GM21717 (cell line): ENCODE results near the gene PHOX2A.
"Not testable (repeated sequence)": the region's sequence is repeated elsewhere in the genome, so short reads cannot be mapped to it uniquely, and the experiment has no call there.

Source experiments
- ATAC-seq: cut with Tn5 transposase; IDR thresholded peaks from one replicate; pipeline ENCODE4 v1.9.1; 2021; ENCODE audit warnings: mild to moderate bottlenecking, moderate library complexity; ENCODE audit not compliant: unreplicated experiment

PHOX2A gene

GRCh38 chr11:72244060-72244360 is at the start of gene PHOX2A:
TSS of gene PHOX2A (minus strand) at chr11:72244176. CDS start at chr11:72244004, 172 bp downstream.
- no peak for ATAC-seq

DNA sequence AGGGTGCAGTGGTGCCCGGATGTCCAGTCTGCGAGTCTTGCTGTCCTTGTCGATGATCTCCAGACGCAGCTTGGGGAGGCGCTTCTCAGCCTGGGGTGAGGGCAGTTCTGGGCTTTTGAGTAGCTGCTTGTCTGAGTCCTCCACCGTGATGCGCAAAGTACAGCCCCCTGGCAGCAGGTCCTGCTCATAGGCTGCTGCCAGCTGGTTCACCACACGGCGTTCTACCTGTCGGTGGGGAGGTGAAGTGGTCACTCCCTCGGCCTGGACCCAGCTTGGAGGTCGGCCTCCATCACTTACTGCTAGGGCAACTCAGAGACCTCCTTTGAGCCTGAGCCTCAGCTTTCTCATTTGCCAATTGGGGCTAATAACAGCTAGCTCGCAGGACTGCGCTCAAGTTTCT is 49.4 kb upstream of the PHOX2A start:
- no peak for ATAC-seq

GRCh38 chr11:72292106-72292785 is 48.3 kb upstream of the PHOX2A start:
- no peak for ATAC-seq

- ATAC-seq, result not testable (repeated sequence)
Observed at GRCh38 chr11:72290741-72291140, 46.8 kb upstream of the PHOX2A start.

- ATAC-seq, result no peak
Observed at GRCh38 chr11:72287293-72287692, 43.3 kb upstream of the PHOX2A start.

DNA sequence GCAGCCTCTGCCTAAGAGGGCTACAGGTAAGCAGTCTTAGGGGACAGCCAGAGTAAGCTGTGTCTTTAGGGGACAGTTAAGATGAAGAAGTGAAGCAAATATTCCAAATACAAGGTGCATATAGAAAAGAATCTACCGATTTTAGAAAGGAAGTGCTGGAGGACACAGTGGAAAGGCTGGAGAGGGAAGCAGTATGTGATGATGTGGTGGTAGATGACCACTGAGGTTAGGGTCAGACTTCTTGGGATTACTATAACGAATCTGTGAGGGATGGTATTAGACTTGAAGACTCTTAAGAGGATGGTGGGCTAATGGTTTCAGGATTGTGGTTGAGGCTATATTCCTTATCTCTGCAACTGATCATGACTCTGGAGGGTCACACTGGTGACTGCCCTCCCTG is 40.0 kb upstream of the PHOX2A start:
- no peak for ATAC-seq

DNA sequence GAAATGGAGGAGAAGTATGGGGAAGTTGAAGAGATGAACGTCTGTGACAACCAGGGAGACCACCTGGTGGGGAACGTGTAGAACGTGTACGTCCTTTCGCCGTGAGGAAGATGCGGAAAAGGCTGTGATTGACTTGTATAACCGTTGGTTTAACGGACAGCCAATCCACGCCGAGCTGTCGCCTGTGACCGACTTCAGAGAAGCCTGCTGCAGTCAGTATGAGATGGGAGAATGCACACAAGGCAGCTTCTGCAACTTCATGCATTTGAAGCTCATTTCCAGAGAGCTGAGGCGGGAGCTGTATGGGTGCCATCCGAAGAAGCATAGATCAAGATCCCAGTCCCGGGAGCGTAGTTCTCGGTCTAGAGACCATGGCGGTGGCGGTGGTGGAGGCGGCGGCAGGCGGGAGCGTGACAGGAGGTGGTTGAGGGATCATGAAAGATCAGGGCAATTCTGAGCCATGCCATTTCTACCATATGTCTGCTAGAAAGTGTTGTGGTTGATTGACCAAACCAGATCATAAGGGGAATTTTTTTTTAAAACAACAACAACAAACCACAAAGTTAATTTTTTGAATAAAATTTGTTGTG is 36.8 kb upstream of the PHOX2A start:
- no peak for ATAC-seq

DNA sequence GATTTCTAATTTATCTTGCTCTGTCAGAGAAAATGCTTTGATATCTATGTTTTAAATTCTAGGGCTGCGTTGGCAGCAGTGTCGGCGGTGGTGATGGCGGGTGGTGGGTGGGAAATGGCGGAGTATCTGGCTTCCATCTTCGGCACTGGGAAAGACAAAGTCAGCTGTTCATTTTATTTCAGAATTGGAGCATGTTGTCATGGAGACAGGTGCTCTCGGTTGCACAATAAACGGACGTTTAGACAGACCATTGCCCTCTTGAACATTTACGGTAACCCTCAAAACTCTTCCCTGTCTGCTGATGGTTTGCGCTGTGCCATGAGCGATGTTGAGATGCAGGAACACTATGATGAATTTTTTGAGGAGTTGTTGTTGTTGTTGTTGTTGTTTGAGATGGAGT is 36.1 kb upstream of the PHOX2A start:
- no peak for ATAC-seq

GRCh38 chr11:72278905-72279304 is 34.9 kb upstream of the PHOX2A start:
- ATAC-seq, result no peak

GRCh38 chr11:72274435-72274834 is 30.5 kb upstream of the PHOX2A start:
- ATAC-seq, result no peak

DNA sequence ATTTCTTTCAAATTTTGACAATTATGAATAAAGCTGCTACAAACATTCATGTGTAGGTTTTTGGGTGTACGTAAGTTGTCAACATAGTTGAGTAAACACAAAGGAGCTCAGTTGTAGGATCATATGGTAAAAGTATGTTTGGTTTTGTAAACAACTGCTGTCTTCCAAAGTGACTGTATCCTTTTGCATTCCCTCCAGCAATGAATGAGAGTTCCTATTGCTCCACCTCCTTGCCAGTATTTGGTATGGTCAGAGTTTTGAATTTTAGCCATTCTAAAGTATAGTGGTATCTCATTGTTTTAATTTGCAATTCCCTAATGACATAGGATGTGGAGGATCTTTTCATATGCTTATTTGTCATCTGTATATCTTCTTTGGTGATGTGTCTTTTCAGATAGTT is 28.0 kb upstream of the PHOX2A start:
- no peak for ATAC-seq

GRCh38 chr11:72267956-72268617 is 24.1 kb upstream of the PHOX2A start:
- no peak for ATAC-seq

DNA sequence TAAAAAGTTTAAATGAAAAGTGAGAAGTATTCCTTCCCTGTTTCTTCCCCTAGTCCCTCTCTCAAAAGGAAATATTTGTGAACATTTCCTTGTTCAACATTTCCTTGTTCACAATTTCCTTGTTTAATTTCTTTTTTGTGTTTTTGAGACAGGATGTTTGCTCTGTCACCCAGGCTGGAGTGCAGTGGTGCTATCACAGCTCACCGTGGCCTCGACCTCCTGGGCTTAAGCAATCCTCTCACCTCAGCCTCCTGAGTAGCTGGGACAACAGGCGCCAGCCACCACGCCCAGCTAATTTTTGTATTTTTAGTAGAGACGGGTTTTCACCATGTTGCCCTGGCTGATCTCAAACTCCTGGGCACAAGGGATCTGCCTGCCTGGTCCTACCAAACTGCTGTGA is 23.0 kb upstream of the PHOX2A start:
- ATAC-seq, result not testable (repeated sequence)

- no peak for ATAC-seq
Observed at GRCh38 chr11:72265951-72266350, 22.0 kb upstream of the PHOX2A start.

DNA sequence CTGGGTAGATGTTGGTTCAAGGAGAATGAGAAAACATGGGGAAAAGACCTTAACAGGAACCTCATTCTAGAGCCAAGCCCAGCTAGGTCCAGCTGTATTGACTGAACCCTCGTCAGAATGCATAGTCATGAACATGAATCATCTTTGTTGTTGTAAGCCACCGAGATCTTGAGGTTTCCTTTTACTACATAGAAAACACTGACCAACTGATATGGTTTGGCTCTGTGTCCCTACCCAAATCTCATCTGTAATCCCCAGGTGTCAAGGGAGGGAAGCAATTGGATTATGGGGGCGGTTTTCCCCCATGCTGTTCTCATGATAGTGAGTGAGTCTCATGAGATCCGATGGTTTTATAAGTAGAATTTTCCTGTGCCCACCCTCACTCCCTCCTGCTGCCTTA is 19.4 kb upstream of the PHOX2A start:
- no peak for ATAC-seq

DNA sequence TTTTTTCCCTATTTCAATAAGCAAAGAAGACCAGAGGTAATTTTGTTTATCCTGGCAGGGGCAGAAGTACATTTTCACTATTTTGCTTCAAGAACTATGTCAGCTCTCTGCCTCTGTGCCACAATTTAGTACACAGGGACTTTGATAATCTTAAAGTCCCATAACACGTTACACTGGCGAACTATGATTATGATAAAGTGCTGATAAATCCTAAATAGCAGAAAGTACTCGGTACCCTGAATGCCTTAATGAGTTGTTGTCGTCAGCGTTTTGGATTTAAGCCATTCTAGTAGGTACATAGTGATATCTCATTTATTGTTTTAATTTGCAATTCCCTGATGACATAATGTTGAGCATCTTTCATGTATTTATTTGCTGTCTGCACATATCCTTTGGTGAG is 16.6 kb upstream of the PHOX2A start:
- no peak for ATAC-seq

DNA sequence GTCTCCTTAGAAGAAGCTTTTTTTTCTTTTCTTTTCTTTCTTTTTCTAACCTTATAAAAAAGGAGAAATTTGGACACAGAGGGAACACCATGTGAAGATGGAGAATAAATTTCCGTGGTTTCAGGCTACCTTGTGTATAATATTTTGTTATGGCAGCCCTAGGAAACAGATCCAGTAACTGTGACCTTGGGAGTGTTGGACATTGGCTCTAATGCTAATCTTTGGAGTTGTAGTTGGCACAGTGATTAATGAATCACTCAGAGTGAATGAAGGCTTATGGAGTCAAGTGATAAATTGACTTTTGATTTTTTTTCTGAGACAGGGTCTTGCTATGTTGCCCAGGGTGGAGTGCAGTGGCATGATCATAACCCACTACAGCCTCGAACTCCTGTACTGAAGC is 15.5 kb upstream of the PHOX2A start:
- no peak for ATAC-seq

- ATAC-seq, result no peak
Observed at GRCh38 chr11:72257570-72257969, 13.6 kb upstream of the PHOX2A start.

- no peak for ATAC-seq
Observed at GRCh38 chr11:72254299-72254993, 10.5 kb upstream of the PHOX2A start.

DNA sequence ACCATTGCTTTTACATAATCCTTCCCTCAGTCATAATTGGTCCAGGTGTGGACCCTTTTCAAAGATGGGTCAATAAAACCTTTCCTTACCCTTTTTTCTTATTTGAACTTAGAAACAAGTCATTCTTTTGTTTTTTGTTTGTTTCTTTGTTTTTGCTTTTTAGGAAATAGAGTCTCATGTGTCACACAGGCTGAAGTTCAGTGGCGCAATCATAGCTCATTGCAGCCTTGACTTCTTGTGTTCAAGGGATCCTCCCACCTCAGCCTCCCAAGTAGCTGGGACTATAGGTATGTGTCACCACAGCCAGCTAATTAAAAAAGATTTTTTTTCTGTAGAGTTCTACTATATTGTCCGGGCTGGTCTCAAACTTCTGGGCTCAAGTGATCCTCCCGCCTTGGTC is 9.4 kb upstream of the PHOX2A start:
- no peak for ATAC-seq

- no peak for ATAC-seq
Observed at GRCh38 chr11:72251614-72252013, 7.6 kb upstream of the PHOX2A start.
